Measurements from ENCODE around the gene CALHM3.
"Not testable (repeated sequence)": the region's sequence is repeated elsewhere in the genome, so short reads cannot be mapped to it uniquely, and the experiment has no call there.

Gene CALHM3

GRCh38 chr10:103479135-103479534 is at the start of gene CALHM3:
Gene CALHM3 (minus strand): TSS chr10:103479240. CDS start chr10:103479032, 208 bp downstream.
- no peak for DNase-seq (ENCODE audit: low read depth)

GRCh38 chr10:103528549-103528948 is 49.5 kb upstream of the CALHM3 start:
- DNase-seq (ENCODE audit: low read depth) = no peak

GRCh38 chr10:103527476-103527875 is 48.4 kb upstream of the CALHM3 start:
- not testable (repeated sequence) for DNase-seq (ENCODE audit: low read depth)

- no peak for DNase-seq (ENCODE audit: low read depth)
Measured at GRCh38 chr10:103525901-103526300, 46.9 kb upstream of the CALHM3 start.

- no peak for DNase-seq (ENCODE audit: low read depth)
Measured at GRCh38 chr10:103523683-103524082, 44.6 kb upstream of the CALHM3 start.

- not testable (repeated sequence) for DNase-seq (ENCODE audit: low read depth)
Measured at GRCh38 chr10:103522006-103522405, 43.0 kb upstream of the CALHM3 start.

GRCh38 chr10:103519798-103520197 is 40.8 kb upstream of the CALHM3 start:
- no peak for DNase-seq (ENCODE audit: low read depth)

GRCh38 chr10:103517234-103518085 is 38.4 kb upstream of the CALHM3 start:
- DNase-seq (ENCODE audit: low read depth) = no peak

GRCh38 chr10:103514244-103514643 is 35.2 kb upstream of the CALHM3 start:
- no peak for DNase-seq (ENCODE audit: low read depth)

GRCh38 chr10:103513380-103514060 is 34.5 kb upstream of the CALHM3 start:
- no peak for DNase-seq (ENCODE audit: low read depth)

GRCh38 chr10:103512591-103513379 is 33.7 kb upstream of the CALHM3 start:
- no peak for DNase-seq (ENCODE audit: low read depth)

GRCh38 chr10:103512166-103512565 is 33.1 kb upstream of the CALHM3 start:
- no peak for DNase-seq (ENCODE audit: low read depth)

GRCh38 chr10:103510791-103511752 is 32.0 kb upstream of the CALHM3 start:
- no peak for DNase-seq (ENCODE audit: low read depth)

GRCh38 chr10:103510046-103510685 is 31.1 kb upstream of the CALHM3 start:
- DNase-seq (ENCODE audit: low read depth) = no peak

GRCh38 chr10:103507235-103508191 is 28.5 kb upstream of the CALHM3 start:
- DNase-seq (ENCODE audit: low read depth) = no peak

- DNase-seq (ENCODE audit: low read depth) = no peak
Measured at GRCh38 chr10:103506061-103506460, 27.0 kb upstream of the CALHM3 start.

GRCh38 chr10:103504181-103504783 is 25.2 kb upstream of the CALHM3 start:
- peak; percentile 76 for DNase-seq (ENCODE audit: low read depth)

GRCh38 chr10:103503777-103504176 is 24.7 kb upstream of the CALHM3 start:
- not testable (repeated sequence) for DNase-seq (ENCODE audit: low read depth)

Measured in fibroblast of the conjunctiva (primary cell).